Limb (tissue), 2 donors: ENCODE results near the gene ARHGAP24.
"Not testable (repeated sequence)": the region's sequence is repeated elsewhere in the genome, so short reads cannot be mapped to it uniquely, and the experiment has no call there.

ENCODE experiments used
- DNase-seq, 2 donors: peaks; one replicate each; pipeline ENCODE4 v3.0.0-alpha.2; 2016; ENCODE audit errors: extremely low spot score in 2 of 2

ARHGAP24 gene

GRCh38 chr4:85854546-85854945 lies 379.6 kb downstream of the ARHGAP24 start:
- no peak for DNase-seq

GRCh38 chr4:85860066-85860740 lies 385.3 kb downstream of the ARHGAP24 start:
- DNase-seq, result no peak

GRCh38 chr4:85861064-85861765 lies 386.3 kb downstream of the ARHGAP24 start:
- DNase-seq, result no peak

- no peak for DNase-seq
Measured at GRCh38 chr4:85862896-85863295, 387.9 kb downstream of the ARHGAP24 start.

- no peak for DNase-seq
Measured at GRCh38 chr4:85864259-85865205, 389.6 kb downstream of the ARHGAP24 start.

- no peak for DNase-seq
Measured at GRCh38 chr4:85865256-85865655, 390.3 kb downstream of the ARHGAP24 start.

- no peak for DNase-seq
Measured at GRCh38 chr4:85866508-85866907, 391.6 kb downstream of the ARHGAP24 start.

GRCh38 chr4:85867271-85867670 lies 392.3 kb downstream of the ARHGAP24 start:
- DNase-seq, result no peak

- DNase-seq, result no peak
Measured at GRCh38 chr4:85869181-85869580, 394.2 kb downstream of the ARHGAP24 start.

GRCh38 chr4:85870298-85871083 lies 395.5 kb downstream of the ARHGAP24 start:
- DNase-seq, result no peak

- DNase-seq, result no peak
Measured at GRCh38 chr4:85873566-85873965, 398.6 kb downstream of the ARHGAP24 start.

GRCh38 chr4:85879518-85879917 lies 404.6 kb downstream of the ARHGAP24 start:
- DNase-seq, result no peak

- DNase-seq, result no peak
Measured at GRCh38 chr4:85883180-85883579, 408.2 kb downstream of the ARHGAP24 start.

GRCh38 chr4:85884251-85884650 lies 409.3 kb downstream of the ARHGAP24 start:
- DNase-seq, result no peak

GRCh38 chr4:85886665-85887064 lies 411.7 kb downstream of the ARHGAP24 start:
- no peak for DNase-seq

GRCh38 chr4:85889314-85889713 lies 414.4 kb downstream of the ARHGAP24 start:
- DNase-seq, result no peak

GRCh38 chr4:85895755-85896154 lies 420.8 kb downstream of the ARHGAP24 start:
- DNase-seq, result no peak

GRCh38 chr4:85898231-85898630 lies 423.3 kb downstream of the ARHGAP24 start:
- DNase-seq, result no peak

GRCh38 chr4:85901500-85901899 lies 426.6 kb downstream of the ARHGAP24 start:
- no peak for DNase-seq

- not testable (repeated sequence) for DNase-seq
Measured at GRCh38 chr4:85902647-85903046, 427.7 kb downstream of the ARHGAP24 start.

- no peak for DNase-seq
Measured at GRCh38 chr4:85905761-85906160, 430.8 kb downstream of the ARHGAP24 start.
